Cardiac fibroblast (primary cell): ENCODE data around the gene STING1.
"Not testable (repeated sequence)": the region's sequence is repeated elsewhere in the genome, so short reads cannot be mapped to it uniquely, and the experiment has no call there.

ENCODE experiments used
- DNase-seq, 2 donors: peaks; one replicate each; pipeline versions ENCODE4 v3.0.0 to v3.0.0-alpha.2; 2010; ENCODE audit warnings: low read depth in 2 of 2
- H3K4me3 ChIP-seq, 2 donors: replicated peaks in 1 of 2; 1 replicate in 1 of 2; 2 replicates in 1 of 2; pipeline ENCODE4 v1.5.1; 2011; ENCODE audit warnings: low read depth in 2 of 2, low read length in 2 of 2, mild to moderate bottlenecking in 2 of 2, moderate library complexity in 1 of 2
- CTCF ChIP-seq: IDR thresholded peaks from one replicate; pipeline ENCODE4 v1.5.1; 2011; ENCODE audit warnings: low read depth, mild to moderate bottlenecking, low read length, inconsistent platforms

STING1 gene

GRCh38 chr5:139512786-139513390 lies 30.3 kb upstream of the STING1 start:
- TF ChIP-seq CTCF = peak; percentile 13
- no peak overlapping the region for H3K4me3 ChIP-seq
- DNase-seq = peak in 1 of 2 donors; percentile 11

- H3K4me3 ChIP-seq, DNase-seq: not testable (repeated sequence)
Measured at GRCh38 chr5:139504722-139505121, 22.2 kb upstream of the STING1 start.

GRCh38 chr5:139503879-139504278 lies 21.3 kb upstream of the STING1 start:
- H3K4me3 ChIP-seq = not testable (repeated sequence)

GRCh38 chr5:139503036-139503817 lies 20.7 kb upstream of the STING1 start:
- H3K4me3 ChIP-seq, DNase-seq: not testable (repeated sequence)

More at GRCh38 chr5:139503879-139504278, 21.3 kb upstream of the STING1 start:
- DNase-seq = not testable (repeated sequence)

- H3K4me3 ChIP-seq = no peak overlapping the region
- DNase-seq = no peak
- TF ChIP-seq CTCF = no peak
Measured at GRCh38 chr5:139501381-139501780, 18.8 kb upstream of the STING1 start.

GRCh38 chr5:139495638-139496435 lies 13.3 kb upstream of the STING1 start:
- no peak overlapping the region for H3K4me3 ChIP-seq
- TF ChIP-seq CTCF = no peak
- peak; percentile 58 to 83 for DNase-seq

GRCh38 chr5:139494832-139495231 lies 12.3 kb upstream of the STING1 start:
- TF ChIP-seq CTCF = no peak
- peak; percentile 68 to 84 for DNase-seq
- H3K4me3 ChIP-seq = no peak overlapping the region

GRCh38 chr5:139494256-139494655 lies 11.7 kb upstream of the STING1 start:
- peak in 1 of 2 donors; percentile 41 for DNase-seq

More at GRCh38 chr5:139494256-139494655, 11.7 kb upstream of the STING1 start:
- H3K4me3 ChIP-seq = no peak overlapping the region
- TF ChIP-seq CTCF = no peak
